Measurements from ENCODE around the gene FXN. TPM values are rescaled to one million over a fixed set of nuclear protein-coding genes. Genes with fewer than 3 reads are reported as not detected.

The FXN gene
- total RNA-seq, 1 experiment from 2014 or later, result 24.1 TPM

GRCh38 chr9:69023650-69024049 lies 11.9 kb upstream of the FXN start:
- H3K79me2 ChIP-seq (ENCODE audit: insufficient read depth, low read length), result no peaks in the 10 kb centered on the region
- no peak overlapping the region for H2AFZ ChIP-seq (ENCODE audit: low read depth, low read length, poor library complexity, severe bottlenecking)
- peaks cover 0 to 4% of the 10 kb centered on the region in 2 experiments; a peak in 1 of 4 replicates for H3K4me1 ChIP-seq (ENCODE audit: control insufficient read depth in 1 of 2, insufficient read depth in 2 of 2, low read length in 2 of 2)
- intact Hi-C loops (cut with micrococcal nuclease), result no loop called here
- no peaks in the 10 kb centered on the region for H3K9me3 ChIP-seq (ENCODE audit: control insufficient read depth in 1 of 2, insufficient read depth in 1 of 2, low read depth in 1 of 2, low read length in 2 of 2)
- H3K9me2 ChIP-seq (ENCODE audit: insufficient read depth), result no peaks in the 10 kb centered on the region
- TF ChIP-seq REST (IDR thresholded peaks at IDR 0.05; ENCODE audit: low read depth), result no peak
- no peak for TF ChIP-seq SP1 (IDR thresholded peaks at IDR 0.05; ENCODE audit: low read depth)
- TF ChIP-seq JUND (IDR thresholded peaks at IDR 0.05), result no peak
- no peak for TF ChIP-seq CEBPB (IDR thresholded peaks at IDR 0.05; ENCODE audit: low read depth)
- TF ChIP-seq EZH2phosphoT487 (IDR thresholded peaks at IDR 0.05; ENCODE audit: borderline replicate concordance), result no peak
- no peak for TF ChIP-seq ZNF274 (IDR thresholded peaks at IDR 0.05; ENCODE audit: low read depth, low read length)
- TF ChIP-seq, protein P1, sequence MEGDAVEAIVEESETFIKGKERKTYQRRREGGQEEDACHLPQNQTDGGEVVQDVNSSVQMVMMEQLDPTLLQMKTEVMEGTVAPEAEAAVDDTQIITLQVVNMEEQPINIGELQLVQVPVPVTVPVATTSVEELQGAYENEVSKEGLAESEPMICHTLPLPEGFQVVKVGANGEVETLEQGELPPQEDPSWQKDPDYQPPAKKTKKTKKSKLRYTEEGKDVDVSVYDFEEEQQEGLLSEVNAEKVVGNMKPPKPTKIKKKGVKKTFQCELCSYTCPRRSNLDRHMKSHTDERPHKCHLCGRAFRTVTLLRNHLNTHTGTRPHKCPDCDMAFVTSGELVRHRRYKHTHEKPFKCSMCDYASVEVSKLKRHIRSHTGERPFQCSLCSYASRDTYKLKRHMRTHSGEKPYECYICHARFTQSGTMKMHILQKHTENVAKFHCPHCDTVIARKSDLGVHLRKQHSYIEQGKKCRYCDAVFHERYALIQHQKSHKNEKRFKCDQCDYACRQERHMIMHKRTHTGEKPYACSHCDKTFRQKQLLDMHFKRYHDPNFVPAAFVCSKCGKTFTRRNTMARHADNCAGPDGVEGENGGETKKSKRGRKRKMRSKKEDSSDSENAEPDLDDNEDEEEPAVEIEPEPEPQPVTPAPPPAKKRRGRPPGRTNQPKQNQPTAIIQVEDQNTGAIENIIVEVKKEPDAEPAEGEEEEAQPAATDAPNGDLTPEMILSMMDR (IDR thresholded peaks at IDR 0.05 in 2 of 3, conservative IDR thresholded peaks at IDR 0.05 in 1 of 3; ENCODE audit: borderline replicate concordance in 1 of 3, insufficient read depth in 1 of 3, low read depth in 2 of 3, low read length in 2 of 3), result no peak
- no peak for TF ChIP-seq RAD21 (IDR thresholded peaks at IDR 0.05; ENCODE audit: low read depth)
- no peak for TF ChIP-seq FOSL1 (IDR thresholded peaks at IDR 0.05; ENCODE audit: low read depth)
- no peak for TF ChIP-seq ATF3 (IDR thresholded peaks at IDR 0.05)
- no peak for TF ChIP-seq ELF1 (IDR thresholded peaks at IDR 0.05; ENCODE audit: borderline replicate concordance, low read depth)
- POLR2A ChIA-PET, result no interaction called here
- no peaks in the 10 kb centered on the region for H3K27me3 ChIP-seq (ENCODE audit: insufficient read depth, low read length)
- no peak overlapping the region for H3K27ac ChIP-seq (ENCODE audit: low read depth, low read length)
- no peaks in the 10 kb centered on the region for H4K20me1 ChIP-seq (ENCODE audit: insufficient read depth)
- no peak overlapping the region for H3K4me3 ChIP-seq (replicated peaks in 1 of 2; ENCODE audit: low read depth in 1 of 2, low read length in 2 of 2)
- CTCF ChIA-PET, result interaction anchor here (1.1 kb wide), 1 partner anchor 200 kb away, joined by 4 read pairs; no protein-coding TSS in a partner anchor
- H3K4me2 ChIP-seq (ENCODE audit: low read length), result no peak overlapping the region
- no peak for ATAC-seq
- no peak overlapping the region for H3K9ac ChIP-seq (ENCODE audit: low read length)
- RAD21 ChIA-PET (ENCODE audit: low non-redundant PET in 1 of 2, low total read pairs in 2 of 2, uncharacterized antibody in 2 of 2, unreplicated experiment in 2 of 2), result no interaction called here
- no peak for DNase-seq (ENCODE audit: low read depth, low spot score)
- BruUV-seq (replicated peaks), result no TSS peak
- no peaks in the 10 kb centered on the region for H3K36me3 ChIP-seq (ENCODE audit: control insufficient read depth in 1 of 2, insufficient read depth in 2 of 2, low read length in 2 of 2)

All from HCT116 (cell line).